HG02970 (cell line): ENCODE results near the gene OPHN1.
"Not testable (repeated sequence)": the region's sequence is repeated elsewhere in the genome, so short reads cannot be mapped to it uniquely, and the experiment has no call there.

Experiments
- ATAC-seq: cut with Tn5 transposase; IDR thresholded peaks from one replicate; pipeline ENCODE4 v1.9.1; 2021; ENCODE audit warnings: mild to moderate bottlenecking, moderate library complexity, moderate number of reproducible peaks; ENCODE audit not compliant: unreplicated experiment, low FRiP score

The OPHN1 gene

GRCh38 chrX:68428431-68428830 lies 4.9 kb downstream of the OPHN1 start:
- ATAC-seq, result no peak

GRCh38 chrX:68424719-68425118 lies 8.6 kb downstream of the OPHN1 start:
- ATAC-seq, result no peak

GRCh38 chrX:68422478-68422877 lies 10.8 kb downstream of the OPHN1 start:
- ATAC-seq, result no peak

DNA sequence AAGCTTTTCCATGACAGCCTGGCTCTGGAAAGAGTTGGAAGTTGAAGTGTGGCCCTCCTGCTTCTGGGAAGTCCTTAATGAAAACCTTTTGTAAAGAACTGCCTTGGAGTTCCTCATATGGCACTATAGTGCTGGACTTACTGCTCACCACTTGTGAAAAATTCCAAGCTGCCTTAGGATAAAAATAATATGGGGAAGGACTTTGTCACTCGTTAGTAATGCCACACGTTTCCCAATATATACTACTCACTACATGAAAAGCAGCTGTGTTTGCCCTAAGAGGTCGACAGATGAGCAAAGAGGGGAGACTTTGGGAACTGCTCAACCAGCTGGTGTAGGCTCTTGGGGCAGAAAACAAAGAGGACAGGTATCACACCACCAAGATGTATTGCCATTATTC lies 11.7 kb downstream of the OPHN1 start:
- no peak for ATAC-seq

DNA sequence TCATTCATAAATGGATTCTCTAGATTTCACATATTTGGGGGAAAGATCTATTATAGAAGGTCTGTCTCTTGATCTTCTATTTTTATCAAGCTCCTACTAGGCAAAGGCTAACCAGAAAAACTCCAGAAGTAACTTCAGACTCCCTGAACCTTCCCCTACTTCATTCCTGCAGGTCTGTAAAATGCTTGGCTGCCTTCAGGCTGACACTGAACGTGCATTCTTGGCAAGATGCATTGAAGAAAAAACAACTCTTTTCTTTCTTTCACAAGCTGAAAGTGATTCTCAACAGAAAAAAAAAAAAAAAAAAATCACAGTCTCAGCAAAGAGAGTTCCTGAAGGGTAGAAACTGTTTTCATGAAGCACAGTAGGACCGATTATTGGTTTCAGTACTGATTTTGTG lies 12.7 kb downstream of the OPHN1 start:
- no peak for ATAC-seq

- no peak for ATAC-seq
Observed at GRCh38 chrX:68419975-68420374, 13.3 kb downstream of the OPHN1 start.

- no peak for ATAC-seq
Observed at GRCh38 chrX:68417651-68418050, 15.6 kb downstream of the OPHN1 start.

- ATAC-seq, result no peak
Observed at GRCh38 chrX:68416592-68416991, 16.7 kb downstream of the OPHN1 start.

DNA sequence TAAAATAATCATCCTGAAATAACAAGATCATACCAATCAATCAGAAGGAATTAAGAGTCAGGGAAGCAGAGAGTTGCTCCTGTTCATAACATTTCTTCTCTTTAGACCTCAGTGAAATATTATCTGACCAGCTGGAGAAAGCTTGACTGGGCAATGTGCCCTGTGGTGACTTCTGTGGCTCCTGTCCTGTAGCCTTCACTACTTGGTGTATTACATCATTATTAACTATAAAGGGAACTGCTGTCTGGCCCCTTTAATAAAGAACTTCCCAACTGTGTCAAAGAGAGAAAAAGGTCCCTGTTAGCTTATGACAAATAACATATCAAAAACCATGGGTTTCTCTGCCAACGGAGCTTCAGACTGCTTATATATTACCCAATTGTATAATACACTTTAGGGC lies 18.0 kb downstream of the OPHN1 start:
- ATAC-seq, result no peak

GRCh38 chrX:68413254-68413653 lies 20.0 kb downstream of the OPHN1 start:
- ATAC-seq, result no peak

DNA sequence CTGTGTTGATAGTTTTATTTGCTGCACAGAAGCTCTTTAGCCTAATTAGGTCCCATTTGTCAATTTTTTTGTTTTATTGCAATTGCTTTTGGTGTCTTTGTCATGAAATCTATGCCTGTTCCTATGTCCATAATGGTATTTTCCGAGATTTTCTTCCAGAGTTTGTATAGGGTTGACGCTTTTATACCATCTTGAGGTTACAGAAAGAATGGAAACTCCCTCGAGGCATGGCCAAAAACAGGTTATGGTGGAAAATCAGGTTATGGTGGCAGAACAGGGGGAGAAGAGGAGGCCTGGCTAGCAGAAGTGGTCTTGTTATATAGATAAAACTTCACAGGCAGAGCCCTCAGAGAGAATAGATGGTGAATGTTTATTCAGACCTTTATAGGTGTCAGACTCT lies 21.6 kb downstream of the OPHN1 start:
- no peak for ATAC-seq

DNA sequence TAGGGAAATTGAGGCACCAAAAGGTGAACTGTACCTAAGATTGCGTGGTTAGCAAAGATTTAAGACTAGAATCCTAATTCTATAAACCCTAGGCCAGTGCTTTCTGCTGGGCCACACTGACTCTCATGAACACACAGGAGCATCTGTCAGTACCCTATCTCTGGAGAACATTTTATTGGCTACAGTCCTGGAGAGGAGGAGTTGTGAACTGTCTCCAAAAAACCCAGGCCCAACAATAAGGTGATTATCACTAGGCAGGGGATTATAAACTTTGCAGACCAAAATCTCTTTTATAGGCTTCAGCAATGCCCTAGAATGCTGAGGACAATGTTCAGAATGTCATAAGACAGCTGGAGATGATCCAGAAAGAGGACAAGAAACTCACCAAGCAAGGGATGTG lies 24.1 kb downstream of the OPHN1 start:
- no peak for ATAC-seq

DNA sequence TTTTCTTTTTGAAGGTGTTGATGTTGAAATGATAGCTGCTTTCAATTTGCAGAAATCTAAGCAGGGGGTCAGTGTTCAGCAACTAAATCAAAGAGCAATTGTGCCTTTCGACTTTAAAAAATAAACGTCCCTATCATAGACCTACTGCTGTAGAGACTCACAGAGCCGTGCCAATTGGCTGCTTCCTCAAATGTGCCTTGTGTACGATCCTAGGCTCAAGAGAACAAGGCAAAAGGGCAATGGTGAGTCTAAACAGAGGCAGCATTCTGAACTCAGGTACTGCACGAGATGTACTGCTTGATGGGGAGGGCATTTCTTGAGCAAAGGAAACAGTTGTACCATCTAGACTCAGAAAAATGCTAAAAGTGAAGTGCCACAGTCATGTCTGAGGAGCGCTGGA lies 29.8 kb downstream of the OPHN1 start:
- ATAC-seq, result no peak

GRCh38 chrX:68403038-68403437 lies 30.3 kb downstream of the OPHN1 start:
- no peak for ATAC-seq

- ATAC-seq, result no peak
Observed at GRCh38 chrX:68402094-68402493, 31.2 kb downstream of the OPHN1 start.

DNA sequence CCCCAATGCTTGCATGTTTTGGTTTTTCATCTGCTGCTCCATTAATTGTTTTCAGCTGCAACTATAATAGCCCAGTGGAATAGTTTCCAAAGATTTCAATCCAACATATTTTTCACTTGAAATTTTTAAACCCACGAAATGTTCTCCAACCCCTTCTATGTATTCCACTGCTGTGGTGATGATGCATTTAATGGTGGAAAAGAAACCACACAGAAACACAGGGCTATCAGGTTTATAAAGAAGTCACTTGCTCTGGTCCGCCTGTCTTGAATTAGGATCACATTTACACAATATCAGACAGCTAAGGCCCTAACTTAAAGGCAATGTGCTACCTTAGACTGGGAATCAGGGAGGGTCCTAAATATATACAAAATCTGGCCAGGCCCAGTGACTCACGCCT lies 35.0 kb downstream of the OPHN1 start:
- ATAC-seq, result no peak

DNA sequence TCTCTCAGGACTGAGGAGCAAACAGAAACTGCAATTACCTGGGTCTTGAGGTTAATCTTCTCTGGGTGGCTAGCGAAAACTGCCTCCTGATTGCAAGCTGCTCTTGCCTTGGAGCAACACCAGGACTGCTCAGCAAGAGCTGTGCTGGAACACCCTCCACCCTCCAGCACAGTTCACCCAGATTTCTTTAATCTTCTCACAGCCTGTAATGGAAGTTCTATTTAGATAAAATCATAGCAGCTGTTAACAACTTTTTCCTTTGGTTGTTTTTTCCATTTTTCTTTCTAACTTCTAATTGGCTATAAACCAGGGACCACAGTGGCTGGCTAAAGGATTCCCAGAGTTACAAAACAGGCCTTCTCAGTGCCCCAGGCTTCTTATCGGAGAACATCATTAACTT lies 36.3 kb downstream of the OPHN1 start:
- ATAC-seq, result no peak

GRCh38 chrX:68389419-68389960 lies 43.8 kb downstream of the OPHN1 start:
- ATAC-seq, result not testable (repeated sequence)

DNA sequence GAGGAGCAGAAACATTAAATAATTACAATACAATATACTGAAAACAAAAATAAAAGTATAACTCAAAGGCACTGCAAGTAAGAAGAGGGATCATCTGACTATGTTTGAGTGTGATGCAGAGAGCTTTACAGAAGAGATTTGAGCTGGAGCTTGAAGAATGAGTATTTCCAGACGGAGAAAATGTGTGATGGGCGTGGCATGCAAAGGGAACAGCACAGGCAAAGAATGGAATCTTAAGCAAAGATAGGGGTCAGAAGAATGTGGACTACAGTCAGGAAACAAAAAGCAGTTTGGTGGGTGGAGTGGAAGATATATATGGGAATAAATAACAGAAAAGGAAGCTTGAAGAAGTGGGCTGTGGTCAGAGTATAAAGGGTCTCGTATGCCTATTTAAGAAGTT lies 45.5 kb downstream of the OPHN1 start:
- no peak for ATAC-seq

- no peak for ATAC-seq
Observed at GRCh38 chrX:68383540-68383939, 49.8 kb downstream of the OPHN1 start.

DNA sequence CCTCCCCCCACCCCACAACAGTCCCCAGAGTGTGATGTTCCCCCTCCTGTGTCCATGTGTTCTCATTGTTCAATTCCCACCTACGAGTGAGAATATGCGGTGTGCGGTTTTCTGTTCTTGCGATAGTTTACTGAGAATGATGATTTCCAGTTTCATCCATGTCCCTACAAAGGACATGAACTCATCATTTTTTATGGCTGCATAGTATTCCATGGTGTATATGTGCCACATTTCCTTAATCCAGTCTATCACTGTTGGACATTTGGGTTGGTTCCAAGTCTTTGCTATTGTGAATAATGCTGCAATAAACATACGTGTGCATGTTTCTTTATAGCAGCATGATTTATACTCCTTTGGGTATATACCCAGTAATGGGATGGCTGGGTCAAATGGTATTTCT lies 55.7 kb downstream of the OPHN1 start:
- ATAC-seq, result not testable (repeated sequence)

- no peak for ATAC-seq
Observed at GRCh38 chrX:68376373-68376772, 56.9 kb downstream of the OPHN1 start.

DNA sequence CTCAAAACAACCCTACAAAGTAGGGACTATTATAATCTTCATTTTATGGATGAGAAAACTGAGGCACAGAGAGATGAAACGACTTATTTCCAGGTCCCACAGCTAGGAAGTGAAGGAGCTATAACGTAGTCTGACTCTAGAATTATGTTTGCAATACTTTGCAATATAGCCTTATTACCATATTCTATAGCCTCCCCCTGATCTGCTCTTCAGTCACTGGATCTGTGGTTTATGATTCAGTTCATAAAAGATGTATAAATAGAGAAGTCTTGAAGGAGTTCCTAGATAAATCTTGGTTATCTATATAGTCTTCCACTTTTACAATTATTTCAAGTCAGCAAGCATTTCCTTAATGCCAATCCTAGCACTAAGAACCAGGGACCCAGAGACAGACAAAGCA lies 57.5 kb downstream of the OPHN1 start:
- no peak for ATAC-seq
